Stimulated activated CD8-positive, alpha-beta memory T cell treated with anti-CD3 and anti-CD28 coated beads, Interleukin-12 subunit alpha, Interleukin-12 subunit beta, amount 100 ng/mL, for 4 hours (primary cell): ENCODE results near the gene DECR2.

Source experiments
- DNase-seq: peaks from one replicate; pipeline ENCODE4 v3.0.0-alpha.2; 2020; ENCODE audit warnings: low read depth

DECR2 gene

DNA sequence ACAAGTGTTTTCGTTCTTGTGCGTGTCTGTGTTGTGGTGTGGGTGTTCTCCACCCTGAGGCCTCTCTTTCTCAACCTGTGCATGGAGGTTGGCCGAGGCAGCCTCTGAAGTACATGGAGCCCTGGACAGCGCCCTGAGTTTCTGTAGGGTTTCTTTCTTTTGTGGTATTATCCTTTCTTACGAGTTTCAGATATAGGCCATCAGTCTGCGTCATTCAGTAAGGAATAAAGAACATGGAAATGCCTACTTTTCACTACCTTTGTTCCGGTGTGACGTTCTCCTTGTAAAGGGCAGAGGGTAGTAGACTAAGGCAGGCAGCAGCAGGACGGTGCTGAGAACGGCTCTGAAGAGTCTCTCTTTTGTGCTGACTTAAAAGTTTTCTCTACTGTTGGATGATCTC is 42.3 kb downstream of the DECR2 start:
- no peak for DNase-seq

DNA sequence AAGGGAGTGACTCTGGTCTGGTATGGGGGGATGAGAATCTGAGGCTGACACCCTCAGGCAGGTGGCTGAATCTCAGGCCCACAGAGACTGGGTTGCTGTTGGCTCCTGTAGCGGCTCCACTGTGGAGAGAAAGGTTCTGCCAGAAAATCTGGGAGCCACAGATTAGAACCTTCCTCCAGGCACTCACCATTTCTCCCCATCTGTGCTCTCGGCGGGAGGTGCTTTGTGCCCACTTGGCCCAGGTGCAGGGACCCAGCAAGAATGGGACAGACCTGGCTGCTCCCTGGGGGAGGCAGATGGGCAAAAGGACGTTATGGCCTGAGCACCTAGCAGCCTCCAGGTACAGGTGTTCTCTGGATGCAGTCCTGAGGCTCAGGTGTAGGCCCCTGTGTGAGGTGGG is 43.9 kb downstream of the DECR2 start:
- no peak for DNase-seq

DNA sequence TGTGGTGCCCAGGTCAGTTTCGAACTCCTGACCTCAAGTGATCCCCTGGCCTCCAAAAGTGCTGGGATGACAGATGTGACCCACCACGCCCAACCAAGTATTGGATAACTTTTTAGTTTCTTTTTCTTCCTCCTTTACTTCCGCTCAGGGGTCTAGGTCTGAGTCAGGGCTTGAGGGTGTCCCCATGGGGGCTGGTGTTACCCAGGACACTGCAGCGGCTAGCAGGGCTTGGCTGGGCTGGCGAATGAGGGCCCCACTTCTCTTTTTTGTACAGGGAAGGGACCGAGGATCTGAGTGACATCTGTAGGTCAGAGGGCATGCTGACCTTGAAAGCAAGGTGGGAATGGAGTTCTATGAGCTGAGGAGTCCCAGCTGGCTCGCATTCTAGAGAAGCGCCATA is 48.7 kb downstream of the DECR2 start:
- DNase-seq = no peak

DNA sequence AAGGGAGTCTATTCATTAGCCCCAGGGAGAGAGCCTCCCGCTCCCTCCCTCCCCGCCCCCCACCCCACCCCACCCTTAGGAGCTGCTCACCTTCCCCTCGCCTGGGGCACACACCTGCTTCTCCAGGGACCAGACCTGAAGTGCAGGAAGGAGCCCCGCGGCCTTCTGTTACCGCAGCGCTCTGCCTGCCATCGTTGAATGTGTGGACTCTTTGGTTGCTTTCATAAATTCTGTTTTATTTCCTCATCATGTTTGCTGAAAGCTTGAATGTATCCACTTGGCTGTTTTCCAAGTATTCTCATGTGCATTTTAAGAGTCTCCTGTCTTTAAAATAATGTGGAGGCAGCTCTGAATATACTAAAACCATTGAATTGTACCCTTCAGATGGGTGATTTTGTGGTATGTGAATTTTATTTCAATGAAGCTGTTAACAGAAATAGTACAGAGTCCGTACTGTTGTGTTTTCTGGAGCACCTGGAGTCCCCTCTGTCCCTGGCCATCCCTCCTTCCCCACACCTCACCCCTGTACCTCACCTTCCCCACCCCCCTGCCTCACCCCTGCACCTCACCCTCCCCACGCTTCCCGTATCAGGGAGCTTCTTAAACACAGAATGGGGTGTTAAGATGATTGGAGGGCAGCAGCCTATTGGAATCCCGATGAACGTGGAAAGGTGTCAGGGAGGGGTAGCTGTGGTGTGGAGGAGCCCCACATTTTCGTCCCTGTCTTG is 49.3 kb downstream of the DECR2 start:
- DNase-seq = no peak

DNA sequence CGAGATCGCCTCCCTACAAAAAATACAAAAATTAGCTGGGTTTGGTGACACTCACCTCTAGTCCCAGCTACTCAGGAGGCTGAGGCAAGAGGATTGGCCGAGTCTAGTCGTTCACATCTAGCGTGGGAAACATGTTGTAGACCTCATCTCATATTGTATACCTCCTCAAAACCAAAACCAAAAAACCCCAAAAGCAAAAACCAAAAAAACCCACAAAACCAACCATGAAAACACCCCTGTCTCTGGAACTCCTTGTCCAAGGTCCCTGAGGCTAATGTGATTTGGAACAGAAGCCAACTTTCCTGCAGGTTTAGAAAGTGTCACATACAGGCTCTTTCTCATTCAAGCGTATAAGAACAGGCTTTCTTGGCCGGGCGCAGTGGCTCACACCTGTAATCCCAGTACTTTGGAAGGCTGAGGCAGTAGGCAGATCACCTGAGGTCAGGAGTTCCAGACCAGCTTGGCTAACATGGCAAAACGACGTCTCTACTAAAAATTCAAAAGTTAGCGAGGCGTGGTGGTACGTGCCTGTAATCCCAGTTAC is 52.8 kb downstream of the DECR2 start:
- no peak for DNase-seq

DNA sequence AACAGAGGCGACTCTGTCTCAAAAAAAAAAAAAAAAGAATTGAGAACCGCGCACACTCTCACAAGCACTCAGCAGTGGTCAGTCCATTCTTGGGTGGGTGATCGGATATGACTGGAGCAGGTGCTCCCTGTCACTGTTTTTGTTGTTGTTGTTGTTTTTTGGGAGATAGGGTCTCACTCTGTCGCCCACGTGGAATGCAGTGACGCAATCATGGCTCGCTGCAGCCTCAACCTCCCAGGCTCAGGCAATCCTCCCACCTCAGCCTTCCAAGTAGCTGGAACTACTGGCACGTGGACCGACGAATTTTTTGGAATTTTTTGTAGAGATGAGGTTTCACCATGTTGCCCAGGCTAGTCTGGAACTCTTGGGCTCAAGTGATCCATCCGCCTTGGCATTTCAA is 53.8 kb downstream of the DECR2 start:
- DNase-seq = no peak

DNA sequence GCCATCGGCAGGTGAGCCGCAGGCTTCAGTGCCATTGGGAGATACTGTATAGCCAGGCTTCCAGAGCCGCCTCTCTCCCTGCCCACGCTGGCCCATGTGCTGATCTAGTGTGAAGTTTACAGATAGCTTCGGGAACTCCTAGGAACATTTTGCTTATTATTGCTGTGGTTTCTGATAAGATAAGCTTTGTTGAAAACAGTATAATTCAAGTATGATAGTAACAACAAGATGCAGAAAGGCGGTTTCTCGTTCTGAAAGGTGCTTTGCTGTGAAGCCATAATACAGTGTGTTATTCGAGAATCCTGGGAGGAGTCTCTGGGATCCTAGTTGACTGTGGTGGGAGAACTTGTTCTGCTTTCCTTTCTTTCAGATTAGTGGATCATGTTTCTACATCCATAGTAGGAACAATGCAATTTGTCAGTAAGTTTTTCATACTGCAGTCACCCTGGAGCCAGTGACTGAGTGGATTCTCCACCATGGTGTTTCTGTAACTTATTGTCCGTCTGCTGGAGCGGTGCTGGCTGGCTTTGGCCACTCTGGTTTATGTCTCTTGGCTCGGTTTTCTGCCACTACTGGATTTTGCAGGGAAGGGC is 55.3 kb downstream of the DECR2 start:
- no peak for DNase-seq

DNA sequence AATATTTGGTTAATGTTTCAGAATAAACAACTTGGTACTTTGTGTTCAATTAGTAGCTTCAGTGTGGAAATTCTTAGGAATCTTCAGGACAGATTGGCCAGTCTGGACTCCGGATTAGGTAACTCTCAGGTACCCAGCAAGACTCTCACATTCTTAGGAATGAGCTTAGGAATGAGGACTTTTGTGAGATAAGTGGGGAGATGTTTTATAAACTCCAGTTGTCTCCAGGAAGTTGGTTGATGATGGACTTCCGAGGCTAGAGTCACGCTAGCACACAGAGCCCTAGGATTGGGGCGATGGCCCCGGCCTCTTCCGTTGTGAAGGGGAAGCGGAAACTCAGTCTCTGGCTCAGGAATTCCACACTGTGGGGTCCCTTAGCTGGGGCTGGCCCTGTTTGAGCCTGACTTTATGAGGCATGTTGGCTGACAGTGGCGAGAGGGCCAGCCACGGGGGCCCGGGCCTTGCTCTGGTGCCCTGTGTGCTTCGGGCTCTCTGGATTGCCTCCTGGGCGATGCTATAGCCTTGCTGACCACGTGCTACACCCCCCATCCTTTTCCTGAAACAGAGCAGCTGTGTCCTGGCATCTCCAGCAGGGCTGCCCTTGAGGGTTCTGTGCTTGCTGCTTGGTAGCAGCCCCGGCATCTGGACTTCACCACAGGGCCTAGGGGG is 56.2 kb downstream of the DECR2 start:
- DNase-seq = no peak

DNA sequence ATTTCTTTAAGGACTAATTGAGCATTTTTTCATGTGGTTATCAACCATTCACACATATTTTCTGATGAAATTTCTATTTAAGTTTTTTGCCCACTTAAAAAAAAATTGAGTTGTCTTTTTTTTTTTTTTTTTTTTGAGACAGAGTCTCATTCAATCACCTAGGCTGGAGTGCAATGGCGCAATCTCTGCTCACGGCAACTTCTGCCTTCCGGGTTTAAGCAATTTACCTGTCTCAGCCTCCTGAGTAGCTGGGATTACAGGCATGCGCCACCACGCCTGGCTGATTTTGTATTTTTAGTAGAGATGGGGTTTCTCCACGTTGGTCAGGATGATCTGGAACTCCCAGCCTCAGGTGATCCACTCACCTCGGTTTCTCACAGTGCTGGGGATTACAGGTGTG is 58.1 kb downstream of the DECR2 start:
- no peak for DNase-seq

DNA sequence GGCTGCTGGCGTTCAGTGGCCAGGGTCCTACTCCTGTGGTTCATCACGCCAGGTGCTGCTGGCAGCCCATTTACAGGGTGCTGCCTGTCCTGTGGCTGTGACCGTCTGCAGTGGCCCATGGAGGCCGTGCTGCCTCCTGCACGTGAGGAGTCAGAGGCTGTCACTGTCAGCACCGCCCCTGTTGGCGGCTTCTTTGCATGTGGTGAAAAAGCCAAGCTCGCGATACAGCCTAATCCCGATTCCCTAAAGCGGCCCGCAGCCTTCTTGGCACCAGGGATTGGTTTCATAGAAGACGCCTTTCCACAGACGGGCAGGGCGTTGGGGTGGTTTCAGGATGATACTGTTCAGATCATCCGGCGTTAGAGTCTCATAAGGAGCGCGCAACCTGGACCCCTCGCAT is 59.1 kb downstream of the DECR2 start:
- DNase-seq = no peak
